GM12878 (cell line): ENCODE measurements around the gene MRAS. TPM values are rescaled to one million over a fixed set of nuclear protein-coding genes. Genes with fewer than 3 reads are reported as not detected.

Source experiments
- ATAC-seq: fragments of 200-7000 bp; cut with Tn5 transposase; 3 replicates; pipeline ENCODE4 v1.9.1; 2020; ENCODE audit warnings: mild to moderate bottlenecking, moderate library complexity
- BruUV-seq: library from RNA; stranded (reverse); fragments of 400-500 nt; replicated peaks from 2 replicates; lab custom pipeline; 2021; lab: Mats Ljungman, UMichigan
- CTCF ChIA-PET: fragments of 300-600 bp; sonication (Branson Sonifier 250); formaldehyde crosslinking; extraction: SDS; loops from one replicate; lab custom pipeline; 2021; ENCODE audit warnings: inconsistent platforms; lab: Yijun Ruan, JAX
- POLR2A ChIA-PET: fragments of 350-600 bp; formaldehyde crosslinking; extraction: SDS; loops from one replicate; lab custom pipeline; 2021; ENCODE audit warnings: inconsistent platforms; lab: Charles Lee
- RAD21 ChIA-PET: fragments of 300-600 bp; sonication (Branson Sonifier 250); formaldehyde crosslinking; loops from one replicate; lab custom pipeline; 2023; ENCODE audit warnings: antibody characterized with exemption; ENCODE audit not compliant: unreplicated experiment; lab: Charles Lee
- SMC1A ChIA-PET: fragments of 300-600 bp; sonication (Branson Sonifier 250); formaldehyde crosslinking; loops from one replicate; lab custom pipeline; 2023; ENCODE audit not compliant: unreplicated experiment, uncharacterized antibody; lab: Charles Lee
- DNase-seq: peaks from one replicate; pipeline ENCODE4 v3.0.0-alpha.2; 2011; ENCODE audit warnings: low read depth, low spot score
- FAIRE-seq: peaks from 3 replicates; lab custom pipeline; 2011; peaks lifted over from hg19 to GRCh38; lab: Jason Lieb, UNC
- H2AFZ ChIP-seq: 2 replicates; pipeline ENCODE4 v1.6.0; 2011; ENCODE audit warnings: low read depth, low read length, control low read depth; ENCODE audit not compliant: control insufficient read depth
- H3K27ac ChIP-seq: 2 replicates; pipeline ENCODE4 v1.5.1; 2011; ENCODE audit warnings: control low read depth; ENCODE audit not compliant: control insufficient read depth, insufficient read depth
- H3K27me3 ChIP-seq, 2 experiments: replicated peaks in 1 of 2; 2 replicates each; pipeline versions ENCODE4 v1.6.0 to v1.6.1; 2011; ENCODE audit warnings: low read length in 1 of 2; ENCODE audit not compliant: control insufficient read depth in 2 of 2, insufficient read depth in 2 of 2
- H3K36me3 ChIP-seq, 2 experiments: 2 replicates each; pipeline ENCODE4 v1.5.1; 2011; ENCODE audit warnings: low read length in 1 of 2; ENCODE audit not compliant: control insufficient read depth in 2 of 2, insufficient read depth in 2 of 2
- H3K4me1 ChIP-seq: 2 replicates; pipeline ENCODE4 v1.6.1; 2011; ENCODE audit warnings: mild to moderate bottlenecking, low read length, moderate library complexity, mixed read lengths; ENCODE audit not compliant: control insufficient read depth, insufficient read depth
- H3K4me2 ChIP-seq: 2 replicates; pipeline ENCODE4 v1.6.0; 2011; ENCODE audit warnings: control low read depth; ENCODE audit not compliant: control insufficient read depth, insufficient read depth
- H3K4me3 ChIP-seq: fragments of 200-600 bp; sonication (generic); 2 replicates; pipeline ENCODE4 v1.5.1; 2016
- H3K79me2 ChIP-seq: 2 replicates; pipeline ENCODE4 v1.6.0; 2011; ENCODE audit warnings: low read length; ENCODE audit not compliant: control insufficient read depth, insufficient read depth
- H3K9ac ChIP-seq: 2 replicates; pipeline ENCODE4 v1.8.0; 2011; ENCODE audit warnings: low read length, control low read depth, mixed read lengths; ENCODE audit not compliant: control insufficient read depth, insufficient read depth
- H3K9me3 ChIP-seq: replicated peaks from 3 replicates; pipeline ENCODE4 v1.5.1; 2011; ENCODE audit warnings: mild to moderate bottlenecking, low read length; ENCODE audit not compliant: control insufficient read depth, insufficient read depth
- H4K20me1 ChIP-seq: 2 replicates; pipeline ENCODE4 v1.6.0; 2011; ENCODE audit not compliant: control insufficient read depth, insufficient read depth
- NFYB ChIP-seq: IDR thresholded peaks from 2 replicates; pipeline ENCODE4 v1.6.1; 2011; ENCODE audit warnings: low read depth, mild to moderate bottlenecking, low read length, improper control_type of control experiment, moderate library complexity; ENCODE audit not compliant: insufficient read depth
- SPI1 ChIP-seq: IDR thresholded peaks from 2 replicates; pipeline ENCODE4 v1.6.1; 2011; ENCODE audit warnings: low read depth, mild to moderate bottlenecking, low read length, moderate library complexity, borderline replicate concordance; ENCODE audit not compliant: insufficient read depth
- WGBS: methylation state at CpG from one replicate; pipeline ENCODE4 v1.1.6; 2016; ENCODE audit warnings: low lambda C conversion rate; ENCODE audit not compliant: insufficient replicate concordance, insufficient coverage; ENCODE audit errors: missing lambda C conversion rate; 5-methylcytosine and 5-hydroxymethylcytosine counted together
- in situ Hi-C: fragments of 300-500 bp; cut with MboI; formaldehyde crosslinking; loops from 9 replicates; pipeline ENCODE4 v1.14.3; 2018; ENCODE audit warnings: mixed read lengths
- intact Hi-C: fragments of 100-400 bp; cut with micrococcal nuclease; formaldehyde crosslinking; loops from one replicate; pipeline ENCODE4 v1.14.2; 2022; ENCODE audit not compliant: unreplicated experiment
- polyA plus RNA-seq, 11 experiments: library from polyadenylated mRNA; depleted of rRNA in 4 of 11; unstranded in 6 of 11; stranded (reverse) in 5 of 11; fragments of >200 nt; fragmentation: Nextera tagmentation in 4 of 11; fragmentation: Illumina TruSeq in 1 of 11; extraction: Ambion mirVana in 4 of 11; extraction: Trizol in 1 of 11; gene quantifications; 1 replicate in 1 of 11; 2 replicates in 10 of 11; pipeline versions ENCODE4 v1.2.1 to v1.2.3, GENCODE V29; 2011 to 2016; ENCODE audit warnings: inconsistent platforms in 2 of 11, missing spikeins in 2 of 11, low read depth in 1 of 11
- total RNA-seq, 4 experiments: library from RNA; depleted of rRNA in 3 of 4; stranded (reverse); fragments of >200 nt in 3 of 4; fragmentation: Illumina TruSeq in 1 of 4; extraction: Trizol in 1 of 4; gene quantifications; 2 replicates each; pipeline versions ENCODE4 v1.2.1 to v1.2.3, GENCODE V29; 2013 to 2021
- TF ChIP-seq, protein P1 (sequence below): fragments of 450-650 bp; formaldehyde crosslinking; IDR thresholded peaks from 2 replicates; pipeline ENCODE4 v1.4.0; 2020; ENCODE audit warnings: mild to moderate bottlenecking, moderate library complexity

MRAS gene
- total and polyA plus RNA-seq, 10 of the 15 experiments (the other 5 are each of a cell fraction or from before 2014, with no cell fraction given): 0.01 to 0.44 (median 0.17) TPM; not detected in 6

GRCh38 chr3:138377804-138378203 lies 29.4 kb downstream of the MRAS start:
- Histone ChIP-seq H3K27ac (no peak overlapping the region), H3K4me1 (no peaks in the 10 kb centered on the region), H3K79me2 (no peaks in the 10 kb centered on the region), H3K27me3 (peaks cover 0 to 11% of the 10 kb centered on the region in 2 experiments; a peak in 2 of 4 replicates), H2AFZ (no peak overlapping the region), H3K4me3 (no peak overlapping the region), H3K9me3 (no peaks in the 10 kb centered on the region), H4K20me1 (0 out of 2 replicates have a peak, but pooled peaks cover 2% of the 10 kb centered on the region), H3K9ac (no peak overlapping the region), H3K36me3 (no peaks in the 10 kb centered on the region), H3K4me2 (no peak overlapping the region)
- WGBS: 27% methylated on average over 5 of the region's 5 CpGs
- intact Hi-C loops: no loop called here
- ChIA-PET CTCF (no interaction called here), POLR2A (no interaction called here), SMC1A (no interaction called here), RAD21 (no interaction called here)
- no peak for ATAC-seq
- in situ Hi-C loops: no loop called here
- FAIRE-seq: no peak
- DNase-seq: no peak
- BruUV-seq: no TSS peak
- no peak for TF ChIP-seq NFYB
- TF ChIP-seq SPI1: no peak
- TF ChIP-seq, protein P1, sequence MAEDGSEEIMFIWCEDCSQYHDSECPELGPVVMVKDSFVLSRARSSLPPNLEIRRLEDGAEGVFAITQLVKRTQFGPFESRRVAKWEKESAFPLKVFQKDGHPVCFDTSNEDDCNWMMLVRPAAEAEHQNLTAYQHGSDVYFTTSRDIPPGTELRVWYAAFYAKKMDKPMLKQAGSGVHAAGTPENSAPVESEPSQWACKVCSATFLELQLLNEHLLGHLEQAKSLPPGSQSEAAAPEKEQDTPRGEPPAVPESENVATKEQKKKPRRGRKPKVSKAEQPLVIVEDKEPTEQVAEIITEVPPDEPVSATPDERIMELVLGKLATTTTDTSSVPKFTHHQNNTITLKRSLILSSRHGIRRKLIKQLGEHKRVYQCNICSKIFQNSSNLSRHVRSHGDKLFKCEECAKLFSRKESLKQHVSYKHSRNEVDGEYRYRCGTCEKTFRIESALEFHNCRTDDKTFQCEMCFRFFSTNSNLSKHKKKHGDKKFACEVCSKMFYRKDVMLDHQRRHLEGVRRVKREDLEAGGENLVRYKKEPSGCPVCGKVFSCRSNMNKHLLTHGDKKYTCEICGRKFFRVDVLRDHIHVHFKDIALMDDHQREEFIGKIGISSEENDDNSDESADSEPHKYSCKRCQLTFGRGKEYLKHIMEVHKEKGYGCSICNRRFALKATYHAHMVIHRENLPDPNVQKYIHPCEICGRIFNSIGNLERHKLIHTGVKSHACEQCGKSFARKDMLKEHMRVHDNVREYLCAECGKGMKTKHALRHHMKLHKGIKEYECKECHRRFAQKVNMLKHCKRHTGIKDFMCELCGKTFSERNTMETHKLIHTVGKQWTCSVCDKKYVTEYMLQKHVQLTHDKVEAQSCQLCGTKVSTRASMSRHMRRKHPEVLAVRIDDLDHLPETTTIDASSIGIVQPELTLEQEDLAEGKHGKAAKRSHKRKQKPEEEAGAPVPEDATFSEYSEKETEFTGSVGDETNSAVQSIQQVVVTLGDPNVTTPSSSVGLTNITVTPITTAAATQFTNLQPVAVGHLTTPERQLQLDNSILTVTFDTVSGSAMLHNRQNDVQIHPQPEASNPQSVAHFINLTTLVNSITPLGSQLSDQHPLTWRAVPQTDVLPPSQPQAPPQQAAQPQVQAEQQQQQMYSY (CRISPR knock-in tag): no peak
